ENCODE measurements around the gene PLA2G2F. TPM values are rescaled to one million over a fixed set of nuclear protein-coding genes. Genes with fewer than 3 reads are reported as not detected.

The PLA2G2F gene
- total and polyA plus RNA-seq, 9 of the 15 experiments (the other 6 are each of a cell fraction or from before 2014, with no cell fraction given): not detected

DNA sequence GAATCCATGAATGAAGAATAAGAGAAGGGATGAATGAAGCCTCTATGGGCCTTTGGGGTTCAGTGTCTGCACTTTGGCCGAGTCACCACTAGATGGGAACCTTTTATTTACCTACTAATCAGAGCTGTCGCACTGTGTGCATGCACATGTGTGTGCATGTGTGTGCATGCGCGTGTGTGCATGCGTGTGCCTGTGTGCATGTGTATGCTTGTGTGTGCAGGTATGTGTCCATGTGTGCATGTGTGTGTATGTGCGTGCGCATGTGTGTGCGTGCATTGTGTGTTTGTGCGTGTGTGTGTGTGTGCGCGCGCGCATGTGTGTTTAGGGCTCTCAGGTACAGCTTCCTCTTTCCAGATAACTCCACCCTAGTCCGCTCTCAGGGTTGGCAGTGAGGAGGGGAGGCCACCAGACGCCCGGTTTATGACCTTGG, 26.4 kb downstream of the PLA2G2F start (continued):
- TF ChIP-seq NR0B1 (IDR thresholded peaks at IDR 0.05; ENCODE audit: partially characterized antibody): no peak
- no peak for TF ChIP-seq NCOA4 (IDR thresholded peaks at IDR 0.05; ENCODE audit: partially characterized antibody)
- TF ChIP-seq ZNF696 (CRISPR knock-in tag; conservative IDR thresholded peaks at IDR 0.05): no peak
- no peak for TF ChIP-seq ARNT (IDR thresholded peaks at IDR 0.05)
- TF ChIP-seq CC2D1A (IDR thresholded peaks at IDR 0.05): 0 out of 2 replicates have a peak, but pooled peaks have one; percentile 38
- no peak for TF ChIP-seq THRAP3 (IDR thresholded peaks at IDR 0.05; ENCODE audit: borderline replicate concordance)
- no peak for TF ChIP-seq SAFB2 (IDR thresholded peaks at IDR 0.05; ENCODE audit: borderline replicate concordance, low read depth, low read length, severe bottlenecking)
- TF ChIP-seq, protein P1, sequence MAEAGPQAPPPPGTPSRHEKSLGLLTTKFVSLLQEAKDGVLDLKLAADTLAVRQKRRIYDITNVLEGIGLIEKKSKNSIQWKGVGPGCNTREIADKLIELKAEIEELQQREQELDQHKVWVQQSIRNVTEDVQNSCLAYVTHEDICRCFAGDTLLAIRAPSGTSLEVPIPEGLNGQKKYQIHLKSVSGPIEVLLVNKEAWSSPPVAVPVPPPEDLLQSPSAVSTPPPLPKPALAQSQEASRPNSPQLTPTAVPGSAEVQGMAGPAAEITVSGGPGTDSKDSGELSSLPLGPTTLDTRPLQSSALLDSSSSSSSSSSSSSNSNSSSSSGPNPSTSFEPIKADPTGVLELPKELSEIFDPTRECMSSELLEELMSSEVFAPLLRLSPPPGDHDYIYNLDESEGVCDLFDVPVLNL (CRISPR knock-in tag; IDR thresholded peaks at IDR 0.05; ENCODE audit: low read depth): no peak
- no peak for TF ChIP-seq PURB (CRISPR knock-in tag; IDR thresholded peaks at IDR 0.05; ENCODE audit: low read depth)
- TF ChIP-seq ARID1B (IDR thresholded peaks at IDR 0.05): peak; percentile 27; the same call in 1 of the 2 replicates
- TF ChIP-seq, protein P2, sequence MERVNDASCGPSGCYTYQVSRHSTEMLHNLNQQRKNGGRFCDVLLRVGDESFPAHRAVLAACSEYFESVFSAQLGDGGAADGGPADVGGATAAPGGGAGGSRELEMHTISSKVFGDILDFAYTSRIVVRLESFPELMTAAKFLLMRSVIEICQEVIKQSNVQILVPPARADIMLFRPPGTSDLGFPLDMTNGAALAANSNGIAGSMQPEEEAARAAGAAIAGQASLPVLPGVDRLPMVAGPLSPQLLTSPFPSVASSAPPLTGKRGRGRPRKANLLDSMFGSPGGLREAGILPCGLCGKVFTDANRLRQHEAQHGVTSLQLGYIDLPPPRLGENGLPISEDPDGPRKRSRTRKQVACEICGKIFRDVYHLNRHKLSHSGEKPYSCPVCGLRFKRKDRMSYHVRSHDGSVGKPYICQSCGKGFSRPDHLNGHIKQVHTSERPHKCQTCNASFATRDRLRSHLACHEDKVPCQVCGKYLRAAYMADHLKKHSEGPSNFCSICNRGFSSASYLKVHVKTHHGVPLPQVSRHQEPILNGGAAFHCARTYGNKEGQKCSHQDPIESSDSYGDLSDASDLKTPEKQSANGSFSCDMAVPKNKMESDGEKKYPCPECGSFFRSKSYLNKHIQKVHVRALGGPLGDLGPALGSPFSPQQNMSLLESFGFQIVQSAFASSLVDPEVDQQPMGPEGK (CRISPR knock-in tag; IDR thresholded peaks at IDR 0.05; ENCODE audit: borderline replicate concordance): no peak
- TF ChIP-seq GATA2 (CRISPR knock-in tag; IDR thresholded peaks at IDR 0.05): no peak
- no peak for TF ChIP-seq PHB (CRISPR knock-in tag; IDR thresholded peaks at IDR 0.05)
- TF ChIP-seq, protein P3, sequence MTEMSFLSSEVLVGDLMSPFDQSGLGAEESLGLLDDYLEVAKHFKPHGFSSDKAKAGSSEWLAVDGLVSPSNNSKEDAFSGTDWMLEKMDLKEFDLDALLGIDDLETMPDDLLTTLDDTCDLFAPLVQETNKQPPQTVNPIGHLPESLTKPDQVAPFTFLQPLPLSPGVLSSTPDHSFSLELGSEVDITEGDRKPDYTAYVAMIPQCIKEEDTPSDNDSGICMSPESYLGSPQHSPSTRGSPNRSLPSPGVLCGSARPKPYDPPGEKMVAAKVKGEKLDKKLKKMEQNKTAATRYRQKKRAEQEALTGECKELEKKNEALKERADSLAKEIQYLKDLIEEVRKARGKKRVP (CRISPR knock-in tag; IDR thresholded peaks at IDR 0.05): no peak
- no peak for TF ChIP-seq ZNF699 (CRISPR knock-in tag; IDR thresholded peaks at IDR 0.05; ENCODE audit: insufficient replicate concordance)
- no peak for TF ChIP-seq TCF7 (IDR thresholded peaks at IDR 0.05; ENCODE audit: borderline replicate concordance)
- TF ChIP-seq, protein P4, sequence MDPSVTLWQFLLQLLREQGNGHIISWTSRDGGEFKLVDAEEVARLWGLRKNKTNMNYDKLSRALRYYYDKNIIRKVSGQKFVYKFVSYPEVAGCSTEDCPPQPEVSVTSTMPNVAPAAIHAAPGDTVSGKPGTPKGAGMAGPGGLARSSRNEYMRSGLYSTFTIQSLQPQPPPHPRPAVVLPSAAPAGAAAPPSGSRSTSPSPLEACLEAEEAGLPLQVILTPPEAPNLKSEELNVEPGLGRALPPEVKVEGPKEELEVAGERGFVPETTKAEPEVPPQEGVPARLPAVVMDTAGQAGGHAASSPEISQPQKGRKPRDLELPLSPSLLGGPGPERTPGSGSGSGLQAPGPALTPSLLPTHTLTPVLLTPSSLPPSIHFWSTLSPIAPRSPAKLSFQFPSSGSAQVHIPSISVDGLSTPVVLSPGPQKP (CRISPR knock-in tag; IDR thresholded peaks at IDR 0.05): no peak
- TF ChIP-seq CAMTA2 (CRISPR knock-in tag; conservative IDR thresholded peaks at IDR 0.05): no peak
- TF ChIP-seq MNT (conservative IDR thresholded peaks at IDR 0.05): peak; percentile 24 to 54; a peak in 2 of 4 replicates
- no peak for TF ChIP-seq DIDO1 (tag; IDR thresholded peaks at IDR 0.05; ENCODE audit: low read depth)
- no peak for TF ChIP-seq ATF1 (CRISPR knock-in tag; IDR thresholded peaks at IDR 0.05)
- no peak for TF ChIP-seq ATF1 (tag; IDR thresholded peaks at IDR 0.05)
- TF ChIP-seq PHF20 (IDR thresholded peaks at IDR 0.05; ENCODE audit: partially characterized antibody): peak; percentile 89

Measured in K562 (cell line).